Sigmoid colon (tissue), 7 donors: ENCODE results near the gene ABHD14A. TPM values are rescaled to one million over a fixed set of nuclear protein-coding genes. Genes with fewer than 3 reads are reported as not detected.

Experiments
- DNase-seq: peaks from one replicate; pipeline ENCODE4 v3.0.0-alpha.2; 2019
- H3K27ac ChIP-seq, 4 donors: fragments of 200-600 bp; sonication (generic); one replicate each; pipeline ENCODE4 v1.5.1; 2016 to 2019; ENCODE audit warnings: mild to moderate bottlenecking in 1 of 4
- H3K27me3 ChIP-seq, 3 donors: fragments of 200-600 bp; sonication (generic); one replicate each; pipeline ENCODE4 v1.5.1; 2019; ENCODE audit warnings: mild to moderate bottlenecking in 1 of 3
- H3K36me3 ChIP-seq, 4 donors: fragments of 200-600 bp; sonication (generic); one replicate each; pipeline ENCODE4 v1.5.1; 2016 to 2019
- H3K4me1 ChIP-seq, 4 donors: fragments of 200-600 bp; sonication (generic); one replicate each; pipeline ENCODE4 v1.5.1; 2017 to 2019
- H3K4me3 ChIP-seq, 4 donors: fragments of 200-600 bp; sonication (generic); one replicate each; pipeline ENCODE4 v1.5.1; 2017 to 2019; ENCODE audit warnings: mild to moderate bottlenecking in 2 of 4, moderate library complexity in 1 of 4
- H3K9me3 ChIP-seq, 4 donors: fragments of 200-600 bp in 3 of 4; sonication (generic) in 3 of 4; one replicate each; pipeline versions ENCODE4 v1.5.1 to v1.6.1; 2013 to 2019
- EP300 ChIP-seq, 4 donors: sonication (generic); formaldehyde crosslinking; IDR thresholded peaks; one replicate each; pipeline ENCODE4 v1.6.1; 2017; ENCODE audit warnings: antibody characterized with exemption in 4 of 4
- POLR2A ChIP-seq, 2 donors: fragments of 450-650 bp; IDR thresholded peaks; one replicate each; pipeline ENCODE4 v1.6.1; 2016; ENCODE audit warnings: antibody characterized with exemption in 2 of 2, mild to moderate bottlenecking in 2 of 2, moderate library complexity in 2 of 2
- POLR2AphosphoS5 ChIP-seq, 4 donors: sonication (generic); formaldehyde crosslinking; IDR thresholded peaks; one replicate each; pipeline ENCODE4 v1.6.1; 2017; ENCODE audit warnings: antibody characterized with exemption in 4 of 4
- WGBS, 2 donors: extraction: QIAGEN DNeasy Blood & Tissue Kit; methylation state at CpG; one replicate each; pipeline ENCODE4 v1.1.7; 2013; 5-methylcytosine and 5-hydroxymethylcytosine counted together
- intact Hi-C: fragments of 100-400 bp; cut with DNase I; formaldehyde crosslinking; loops from one replicate; pipeline ENCODE4 v1.15.1; 2023
- polyA plus RNA-seq, 3 donors: library from polyadenylated mRNA; stranded (reverse); fragments of 200-250 nt; gene quantifications; one replicate each; pipeline ENCODE4 v1.2.3, GENCODE V29; 2013
- total RNA-seq, 4 donors: library from RNA; depleted of rRNA; stranded (reverse); fragments of >200 nt; gene quantifications; one replicate each; pipeline ENCODE4 v1.1.0, GENCODE V29; 2016
- TF ChIP-seq, protein P1 (sequence below), 4 experiments: fragments of 450-650 bp in 3 of 4; fragments of 200-600 bp in 1 of 4; IDR thresholded peaks; one replicate each; pipeline ENCODE4 v1.5.1; 2016 to 2019; ENCODE audit warnings: antibody characterized with exemption in 4 of 4, mild to moderate bottlenecking in 3 of 4, moderate library complexity in 2 of 4
- donor health status: healthy with polysubstance abuse.
- donor health status: Bipolar disorder and iron deficiency.
- donor health status: healthy.

The ABHD14A gene
- total and polyA plus RNA-seq, 7 donors = 3.2 to 35.3 (median 16.3) TPM

DNA sequence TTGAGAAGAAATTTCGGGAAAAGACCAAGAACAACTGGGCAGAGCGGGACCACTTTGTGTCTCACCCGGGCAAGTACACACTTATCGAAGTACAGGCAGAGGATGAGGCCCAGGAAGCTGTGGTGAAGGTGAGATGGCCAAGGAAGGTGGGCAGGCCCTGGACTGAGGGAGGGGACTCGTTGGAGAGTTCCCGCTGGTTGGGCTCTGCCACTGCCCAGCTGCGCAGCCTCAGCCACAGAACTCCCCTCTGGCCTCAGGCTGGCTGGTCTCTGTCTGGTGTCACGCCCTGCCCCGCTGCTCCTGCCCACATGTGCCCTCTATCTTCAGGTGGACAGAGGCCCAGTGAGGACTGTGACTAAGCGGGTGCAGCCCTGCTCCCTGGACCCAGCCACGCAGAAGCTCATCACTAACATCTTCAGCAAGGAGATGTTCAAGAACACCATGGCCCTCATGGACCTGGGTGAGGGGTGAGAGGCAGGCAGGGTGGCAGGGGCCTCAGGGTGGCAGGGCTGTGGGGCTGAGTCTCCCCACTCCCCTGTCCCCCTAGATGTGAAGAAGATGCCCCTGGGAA lies 30.3 kb upstream of the ABHD14A start:
- peak; percentile 55 for DNase-seq
- intact Hi-C loops = loop anchor here (5.0 to 10.0 kb wide), 5 partner anchors 178 to 1938 kb away; partner anchors contain the start of genes ACTR8, ALAS1 and POC1A
- no peak for TF ChIP-seq POLR2A (IDR thresholded peaks at IDR 0.05)
- TF ChIP-seq POLR2AphosphoS5 (IDR thresholded peaks at IDR 0.05) = no peak
- TF ChIP-seq, protein P1, sequence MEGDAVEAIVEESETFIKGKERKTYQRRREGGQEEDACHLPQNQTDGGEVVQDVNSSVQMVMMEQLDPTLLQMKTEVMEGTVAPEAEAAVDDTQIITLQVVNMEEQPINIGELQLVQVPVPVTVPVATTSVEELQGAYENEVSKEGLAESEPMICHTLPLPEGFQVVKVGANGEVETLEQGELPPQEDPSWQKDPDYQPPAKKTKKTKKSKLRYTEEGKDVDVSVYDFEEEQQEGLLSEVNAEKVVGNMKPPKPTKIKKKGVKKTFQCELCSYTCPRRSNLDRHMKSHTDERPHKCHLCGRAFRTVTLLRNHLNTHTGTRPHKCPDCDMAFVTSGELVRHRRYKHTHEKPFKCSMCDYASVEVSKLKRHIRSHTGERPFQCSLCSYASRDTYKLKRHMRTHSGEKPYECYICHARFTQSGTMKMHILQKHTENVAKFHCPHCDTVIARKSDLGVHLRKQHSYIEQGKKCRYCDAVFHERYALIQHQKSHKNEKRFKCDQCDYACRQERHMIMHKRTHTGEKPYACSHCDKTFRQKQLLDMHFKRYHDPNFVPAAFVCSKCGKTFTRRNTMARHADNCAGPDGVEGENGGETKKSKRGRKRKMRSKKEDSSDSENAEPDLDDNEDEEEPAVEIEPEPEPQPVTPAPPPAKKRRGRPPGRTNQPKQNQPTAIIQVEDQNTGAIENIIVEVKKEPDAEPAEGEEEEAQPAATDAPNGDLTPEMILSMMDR (IDR thresholded peaks at IDR 0.05) = no peak
- TF ChIP-seq EP300 (IDR thresholded peaks at IDR 0.05) = no peak

DNA sequence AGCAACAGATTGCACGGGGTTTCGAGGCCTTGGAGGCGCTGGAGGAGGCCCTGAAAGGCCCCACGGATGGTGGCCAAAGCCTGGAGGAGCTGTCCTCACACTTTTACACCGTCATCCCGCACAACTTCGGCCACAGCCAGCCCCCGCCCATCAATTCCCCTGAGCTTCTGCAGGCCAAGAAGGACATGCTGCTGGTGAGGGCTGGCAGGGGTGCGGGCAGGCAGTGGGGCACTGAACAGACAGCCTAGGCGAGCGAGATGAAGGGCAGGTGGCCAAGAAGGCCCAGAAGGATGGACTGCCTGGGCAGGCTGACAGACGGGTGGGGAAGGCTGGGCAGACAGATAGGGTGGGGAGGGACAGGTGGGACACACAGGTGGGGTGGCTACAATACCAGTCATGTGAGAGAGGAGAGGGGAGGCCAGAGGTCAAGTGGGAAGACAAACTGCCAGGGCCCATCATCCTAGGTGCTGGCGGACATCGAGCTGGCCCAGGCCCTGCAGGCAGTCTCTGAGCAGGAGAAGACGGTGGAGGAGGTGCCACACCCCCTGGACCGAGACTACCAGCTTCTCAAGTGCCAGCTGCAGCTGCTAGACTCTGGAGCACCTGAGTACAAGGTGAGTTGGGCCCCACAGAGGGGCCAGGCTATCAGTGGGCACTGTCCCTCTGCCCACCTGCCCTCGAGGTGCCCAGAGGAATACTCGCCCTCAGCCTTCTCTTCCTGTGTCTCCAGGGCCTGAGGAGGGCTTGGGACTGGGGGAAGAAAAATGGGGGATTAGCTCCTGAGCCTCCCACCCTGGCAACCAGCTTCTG lies 29.6 kb upstream of the ABHD14A start:
- peak; percentile 62 for DNase-seq
- Histone ChIP-seq H3K36me3 (peaks cover 0 to 45% (median 3%) of the 10 kb centered on the region in 4 donors), H3K4me1 (peaks cover 0 to 29% (median 27%) of the 10 kb centered on the region in 4 donors), H3K27ac (no peak overlapping the region), H3K9me3 (no peaks in the 10 kb centered on the region), H3K27me3 (no peaks in the 10 kb centered on the region), H3K4me3 (no peak overlapping the region)
- TF ChIP-seq POLR2A (IDR thresholded peaks at IDR 0.05) (no peak), POLR2AphosphoS5 (IDR thresholded peaks at IDR 0.05) (no peak), EP300 (IDR thresholded peaks at IDR 0.05) (no peak)
- TF ChIP-seq, protein P1 (IDR thresholded peaks at IDR 0.05) = no peak
- intact Hi-C loops = loop anchor here (10.0 kb wide), 1 partner anchor 450 kb away; no protein-coding TSS in a partner anchor
- 86 to 91% methylated on average over 18 of the region's 18 CpGs for WGBS, 2 donors

More for the DNA sequence above, 30.3 kb upstream of the ABHD14A start:
- peaks cover 0 to 44% (median 3%) of the 10 kb centered on the region in 4 donors for H3K36me3 ChIP-seq
- peaks cover 0 to 34% (median 30%) of the 10 kb centered on the region in 4 donors for H3K4me1 ChIP-seq
- H3K27me3 ChIP-seq = no peaks in the 10 kb centered on the region
- WGBS, 2 donors = 92 to 94% methylated on average over 11 of the region's 11 CpGs
- no peaks in the 10 kb centered on the region for H3K9me3 ChIP-seq
- no peak overlapping the region for H3K27ac ChIP-seq
- H3K4me3 ChIP-seq = no peak overlapping the region

DNA sequence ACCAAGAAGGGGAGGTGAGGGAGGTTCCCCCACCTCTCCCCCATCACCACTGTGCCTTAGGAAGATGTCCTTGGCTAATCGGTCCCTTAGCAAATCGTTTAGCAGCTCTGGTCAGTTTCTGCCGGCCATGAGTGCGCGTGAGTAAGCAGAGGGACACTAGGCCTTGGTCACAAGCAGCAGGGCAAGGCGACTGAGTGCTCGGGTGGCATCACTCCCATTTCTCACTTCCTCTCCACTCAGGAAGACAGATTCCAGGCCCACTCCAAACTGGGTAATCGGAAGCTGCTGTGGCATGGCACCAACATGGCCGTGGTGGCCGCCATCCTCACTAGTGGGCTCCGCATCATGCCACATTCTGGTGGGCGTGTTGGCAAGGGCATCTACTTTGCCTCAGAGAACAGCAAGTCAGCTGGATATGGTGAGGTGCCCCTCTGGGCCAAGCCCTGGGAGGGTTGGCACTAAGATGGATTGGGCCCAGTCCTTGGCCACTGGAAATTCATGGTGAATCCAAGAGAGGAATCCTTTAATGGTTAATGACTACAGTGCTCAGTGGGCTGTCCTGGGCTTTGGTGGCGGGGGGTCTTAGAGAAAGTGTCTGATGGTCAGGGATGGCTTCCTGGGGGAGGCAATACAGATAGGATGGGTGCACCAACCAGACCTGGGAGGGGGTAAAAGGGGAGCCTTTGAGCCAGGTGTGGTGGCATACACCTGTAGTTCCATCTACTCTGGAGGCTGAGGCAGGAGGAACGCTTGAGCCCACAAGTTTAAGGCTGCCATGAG lies 28.7 kb upstream of the ABHD14A start:
- Histone ChIP-seq H3K4me3 (no peak overlapping the region), H3K27ac (no peak overlapping the region), H3K9me3 (no peaks in the 10 kb centered on the region), H3K27me3 (no peaks in the 10 kb centered on the region), H3K36me3 (peaks cover 0 to 45% (median 3%) of the 10 kb centered on the region in 4 donors), H3K4me1 (peaks cover 0 to 20% (median 18%) of the 10 kb centered on the region in 4 donors)
- TF ChIP-seq EP300 (IDR thresholded peaks at IDR 0.05) (no peak), POLR2A (IDR thresholded peaks at IDR 0.05) (no peak)
- intact Hi-C loops = loop anchor here (10.0 kb wide), 1 partner anchor 451 kb away; no protein-coding TSS in a partner anchor
- DNase-seq = peak; percentile 55
- WGBS, 2 donors = 96% methylated on average over 14 of the region's 14 CpGs

DNA sequence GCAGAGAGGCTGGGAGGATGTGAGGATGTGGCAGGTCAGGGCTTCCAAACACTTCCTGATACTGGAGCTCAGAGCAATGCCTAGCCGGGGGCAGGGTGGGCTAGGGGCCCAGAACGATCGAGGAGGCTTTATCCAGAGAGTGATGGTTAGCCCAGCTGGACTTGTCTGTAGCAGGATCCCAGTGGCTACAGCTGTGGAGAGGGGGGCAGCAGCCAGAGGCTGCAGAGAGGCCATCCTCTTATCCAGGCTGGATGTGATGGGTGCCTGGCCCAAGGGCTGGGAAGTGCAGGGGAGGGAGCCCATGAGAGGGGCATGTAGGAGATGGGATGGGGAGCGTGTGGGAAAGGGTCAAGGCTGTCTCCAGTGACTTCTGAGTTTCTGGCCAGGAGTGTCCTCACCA lies 28.1 kb upstream of the ABHD14A start:
- no peak overlapping the region for H3K27ac ChIP-seq
- peaks cover 0 to 45% (median 3%) of the 10 kb centered on the region in 4 donors for H3K36me3 ChIP-seq
- WGBS, 2 donors = 74 to 88% methylated on average over 4 of the region's 4 CpGs
- DNase-seq = peak; percentile 47
- no peak overlapping the region for H3K4me3 ChIP-seq
- intact Hi-C loops = loop anchor here (10.0 kb wide), 1 partner anchor 452 kb away; no protein-coding TSS in a partner anchor
- no peaks in the 10 kb centered on the region for H3K27me3 ChIP-seq
- TF ChIP-seq, protein P1 (IDR thresholded peaks at IDR 0.05) = no peak
- TF ChIP-seq POLR2A (IDR thresholded peaks at IDR 0.05) (no peak), EP300 (IDR thresholded peaks at IDR 0.05) (no peak), POLR2AphosphoS5 (IDR thresholded peaks at IDR 0.05) (no peak)
- no peaks in the 10 kb centered on the region for H3K9me3 ChIP-seq
- H3K4me1 ChIP-seq = peaks cover 0 to 15% (median 14%) of the 10 kb centered on the region in 4 donors
